AG10803 (cell line): ENCODE data around the gene ST7.

Source experiments
- DNase-seq: peaks from one replicate; pipeline ENCODE4 v3.0.0; 2010; ENCODE audit warnings: low read depth
- H3K4me3 ChIP-seq: 2 replicates; pipeline ENCODE4 v1.5.1; 2011; ENCODE audit warnings: mild to moderate bottlenecking, low read length, control low read depth
- TF ChIP-seq, protein P1 (sequence below): conservative IDR thresholded peaks from 2 replicates; pipeline ENCODE4 v1.5.1; 2011; ENCODE audit warnings: mild to moderate bottlenecking, low read length, control low read depth, inconsistent platforms

Gene ST7

GRCh38 chr7:117001283-117001682, 48.0 kb downstream of the ST7 start:
- H3K4me3 ChIP-seq = no peak overlapping the region
- DNase-seq = no peak
- TF ChIP-seq, protein P1, sequence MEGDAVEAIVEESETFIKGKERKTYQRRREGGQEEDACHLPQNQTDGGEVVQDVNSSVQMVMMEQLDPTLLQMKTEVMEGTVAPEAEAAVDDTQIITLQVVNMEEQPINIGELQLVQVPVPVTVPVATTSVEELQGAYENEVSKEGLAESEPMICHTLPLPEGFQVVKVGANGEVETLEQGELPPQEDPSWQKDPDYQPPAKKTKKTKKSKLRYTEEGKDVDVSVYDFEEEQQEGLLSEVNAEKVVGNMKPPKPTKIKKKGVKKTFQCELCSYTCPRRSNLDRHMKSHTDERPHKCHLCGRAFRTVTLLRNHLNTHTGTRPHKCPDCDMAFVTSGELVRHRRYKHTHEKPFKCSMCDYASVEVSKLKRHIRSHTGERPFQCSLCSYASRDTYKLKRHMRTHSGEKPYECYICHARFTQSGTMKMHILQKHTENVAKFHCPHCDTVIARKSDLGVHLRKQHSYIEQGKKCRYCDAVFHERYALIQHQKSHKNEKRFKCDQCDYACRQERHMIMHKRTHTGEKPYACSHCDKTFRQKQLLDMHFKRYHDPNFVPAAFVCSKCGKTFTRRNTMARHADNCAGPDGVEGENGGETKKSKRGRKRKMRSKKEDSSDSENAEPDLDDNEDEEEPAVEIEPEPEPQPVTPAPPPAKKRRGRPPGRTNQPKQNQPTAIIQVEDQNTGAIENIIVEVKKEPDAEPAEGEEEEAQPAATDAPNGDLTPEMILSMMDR = no peak

GRCh38 chr7:117004899-117005298, 51.6 kb downstream of the ST7 start:
- TF ChIP-seq, protein P1 = no peak
- no peak overlapping the region for H3K4me3 ChIP-seq
- peak; percentile 34 for DNase-seq

DNA sequence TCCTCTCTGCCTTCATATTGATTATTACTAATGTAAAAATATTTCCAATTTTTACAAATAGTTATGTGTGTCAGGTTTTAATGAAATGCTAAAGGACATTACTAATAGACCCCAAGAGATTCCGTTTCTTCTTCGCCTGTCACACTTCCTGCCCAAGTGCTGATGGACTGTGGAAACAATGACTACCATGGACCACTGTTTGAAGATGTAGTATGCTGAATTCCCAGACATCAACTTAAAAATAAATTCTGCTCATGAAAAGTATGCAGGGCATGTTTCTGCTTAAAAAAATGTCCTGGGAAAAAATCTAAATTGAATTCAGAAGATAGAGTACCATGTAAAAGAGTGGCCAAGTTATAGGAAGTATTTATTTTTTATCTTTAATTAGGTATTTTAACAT, 52.1 kb downstream of the ST7 start:
- TF ChIP-seq, protein P1 = no peak
- no peak overlapping the region for H3K4me3 ChIP-seq
- peak; percentile 43 for DNase-seq

DNA sequence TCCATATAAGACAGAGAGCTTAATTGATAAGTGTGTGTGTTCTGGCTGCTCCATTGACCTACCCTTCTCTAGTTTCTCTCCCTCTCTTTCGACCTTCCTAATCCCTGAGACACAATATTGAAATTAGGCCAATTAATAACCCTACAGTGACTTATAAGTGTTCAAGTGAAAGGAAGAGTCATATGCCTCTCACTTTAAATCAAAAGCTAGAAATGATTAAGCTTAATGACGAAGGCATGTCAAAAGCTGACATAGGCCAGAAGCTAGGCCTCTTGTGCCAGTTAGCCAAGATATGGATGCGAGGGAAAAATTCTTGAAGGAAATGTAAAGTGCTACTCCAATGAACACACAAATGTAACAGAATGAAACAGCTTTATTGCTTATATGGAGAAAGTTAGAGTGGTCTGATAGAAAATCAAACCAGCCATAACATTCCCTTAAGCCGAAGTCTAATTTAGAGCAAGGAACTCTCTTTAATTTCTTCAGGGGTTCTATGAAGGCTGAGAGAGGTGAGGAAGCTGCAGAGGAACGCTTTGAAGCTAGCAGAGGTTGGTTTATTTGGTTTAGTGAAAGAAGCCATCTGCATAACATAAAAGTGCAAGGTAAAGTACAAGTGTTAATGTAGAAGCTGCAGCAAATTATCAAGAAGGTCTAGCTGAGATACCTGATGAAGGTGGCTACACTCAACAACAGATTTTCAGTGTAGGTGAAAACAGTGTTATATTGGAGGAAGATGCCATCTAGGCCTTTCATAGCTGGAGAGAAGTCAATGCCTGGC, 53.8 kb downstream of the ST7 start:
- TF ChIP-seq, protein P1 = no peak
- no peak overlapping the region for H3K4me3 ChIP-seq
- DNase-seq = no peak

DNA sequence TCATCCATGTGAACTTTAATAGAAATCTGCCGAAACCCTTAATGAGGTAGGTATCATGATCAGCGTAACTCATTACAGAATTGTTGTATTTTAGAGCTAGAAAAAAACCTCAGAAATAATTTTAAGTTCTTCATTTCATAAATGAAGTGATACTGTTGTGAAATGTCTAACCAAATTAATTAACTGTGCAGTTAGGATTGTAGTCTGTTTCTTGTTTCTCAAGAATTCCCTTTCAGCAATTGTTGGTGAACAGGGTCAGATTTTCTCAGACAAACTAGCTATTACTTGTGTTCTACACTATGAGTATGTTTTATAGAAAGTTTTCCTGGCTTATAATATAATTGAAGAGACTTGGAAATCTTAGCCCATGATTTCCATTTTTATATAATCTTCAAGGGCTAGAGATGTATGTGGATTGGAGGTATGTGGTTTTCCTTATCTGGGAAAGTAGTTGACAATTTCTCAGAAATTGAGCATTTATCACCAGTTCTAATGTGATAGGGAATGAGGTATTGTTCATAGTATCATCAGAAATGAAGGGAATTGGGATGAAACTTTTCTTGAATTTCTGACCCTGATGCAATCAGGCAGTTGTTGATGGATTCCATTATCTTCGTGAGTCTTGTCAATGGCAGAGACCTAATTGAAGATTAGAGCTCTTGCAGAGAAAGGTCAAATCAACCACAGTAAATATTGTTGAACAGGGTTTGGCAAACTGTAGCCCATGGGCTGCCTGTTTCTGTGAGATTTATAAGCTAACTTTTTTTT, 55.0 kb downstream of the ST7 start:
- H3K4me3 ChIP-seq = no peak overlapping the region
- TF ChIP-seq, protein P1 = no peak
- DNase-seq = no peak

- H3K4me3 ChIP-seq = no peak overlapping the region
Observed at GRCh38 chr7:117008886-117009531, 55.7 kb downstream of the ST7 start.

More at GRCh38 chr7:117008886-117009531, 55.7 kb downstream of the ST7 start:
- TF ChIP-seq, protein P1 = no peak
- peak; percentile 43 for DNase-seq
